ENCODE data around the gene INSM1.

Gene INSM1

DNA sequence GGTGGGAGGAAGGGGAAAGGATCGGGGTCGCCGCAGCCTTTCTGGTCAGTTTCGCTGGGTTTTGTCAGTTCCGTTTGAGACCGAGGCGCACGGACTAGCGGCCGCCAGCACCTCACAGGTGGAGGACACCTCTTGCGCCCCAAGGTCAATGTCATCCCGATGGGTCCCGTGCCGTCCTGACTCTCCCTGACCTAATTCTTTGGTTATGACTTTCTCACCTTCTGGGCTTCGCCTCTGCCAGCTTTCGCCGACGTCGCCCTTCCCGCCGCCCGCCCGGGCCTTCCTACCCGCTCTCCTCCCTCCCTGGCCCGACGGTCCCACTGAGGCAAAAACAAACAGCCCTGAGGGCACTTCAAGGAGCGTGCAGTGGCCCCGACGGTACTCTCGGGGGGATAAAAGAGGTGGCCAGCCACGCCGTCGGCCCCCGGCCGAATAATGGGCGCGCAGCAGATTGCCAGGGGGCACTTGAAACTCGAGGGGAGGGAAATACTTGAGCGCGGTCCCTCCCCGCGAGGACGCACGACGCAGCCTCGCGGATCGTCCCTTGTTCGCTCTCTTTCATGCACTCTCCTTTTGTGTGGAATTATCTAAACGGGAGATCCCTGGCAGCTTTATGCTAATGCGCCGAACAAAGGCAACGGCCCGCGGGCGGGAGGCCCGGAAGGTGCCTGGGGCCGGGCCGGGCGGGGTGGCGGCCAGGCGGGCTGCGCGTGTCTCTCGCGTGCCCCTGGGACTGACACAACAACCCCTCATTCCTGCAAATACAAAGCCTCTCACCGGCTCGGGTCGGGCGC lies 3.9 kb upstream of the INSM1 start:
- TF ChIP-seq POLR2A (IDR thresholded peaks at IDR 0.05; ENCODE audit: low read depth, low read length), result no peak
- no peak for TF ChIP-seq TAF1 (IDR thresholded peaks at IDR 0.05; ENCODE audit: borderline replicate concordance, low read depth, low read length)
- no peak for TF ChIP-seq POLR2AphosphoS5 (IDR thresholded peaks at IDR 0.05; ENCODE audit: low read depth, low read length)
- DNase-seq (ENCODE audit: insufficient read length), result no peak
- no peak for FAIRE-seq

DNA sequence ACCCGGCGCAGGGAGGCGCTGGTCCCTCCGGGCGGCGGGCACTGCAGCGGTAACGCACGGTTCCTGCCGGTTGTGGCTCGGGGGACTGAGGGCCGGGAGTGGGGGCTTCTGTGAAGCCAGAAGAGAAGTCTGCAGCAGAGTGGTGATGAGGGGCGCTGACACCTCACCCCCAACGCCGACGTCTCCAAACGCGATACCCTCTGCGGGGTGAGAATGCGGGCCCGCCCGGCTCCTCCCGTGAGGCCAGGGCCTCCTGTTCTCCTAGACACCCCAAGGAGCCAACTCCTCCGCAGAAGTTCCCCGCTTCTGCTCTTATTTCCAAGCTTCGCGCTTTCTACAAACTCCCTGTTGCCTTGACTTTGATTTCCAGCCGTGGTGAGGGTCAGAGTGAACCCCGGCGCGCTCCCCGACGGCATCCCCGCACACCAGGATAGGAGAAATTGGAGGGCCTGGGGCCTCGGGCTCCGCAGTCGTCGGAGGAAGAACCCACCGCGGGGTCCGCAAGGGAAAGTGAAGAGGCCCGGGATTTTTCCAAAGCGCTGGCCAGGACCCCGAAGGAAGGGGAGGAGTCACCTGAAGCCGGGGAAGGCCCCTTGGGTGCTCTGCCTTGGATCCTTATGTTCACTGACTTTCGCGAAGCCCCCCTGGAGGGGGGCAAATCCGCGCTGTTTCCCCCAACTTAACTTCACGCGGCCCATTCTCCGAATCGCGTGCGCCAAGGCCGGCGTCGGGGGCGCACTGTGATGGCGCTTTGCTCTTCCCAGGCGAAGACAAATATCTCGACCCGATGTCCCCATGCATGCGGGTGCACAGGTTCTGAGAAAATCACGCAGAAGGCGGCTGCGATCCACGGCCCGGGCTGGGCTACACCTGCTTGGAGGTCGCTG lies 3.1 kb upstream of the INSM1 start:
- DNase-seq (ENCODE audit: insufficient read length), result no peak
- FAIRE-seq, result no peak
- no peak for TF ChIP-seq POLR2AphosphoS5 (IDR thresholded peaks at IDR 0.05; ENCODE audit: low read depth, low read length)
- no peak for TF ChIP-seq TAF1 (IDR thresholded peaks at IDR 0.05; ENCODE audit: borderline replicate concordance, low read depth, low read length)
- TF ChIP-seq POLR2A (IDR thresholded peaks at IDR 0.05; ENCODE audit: low read depth, low read length), result no peak

DNA sequence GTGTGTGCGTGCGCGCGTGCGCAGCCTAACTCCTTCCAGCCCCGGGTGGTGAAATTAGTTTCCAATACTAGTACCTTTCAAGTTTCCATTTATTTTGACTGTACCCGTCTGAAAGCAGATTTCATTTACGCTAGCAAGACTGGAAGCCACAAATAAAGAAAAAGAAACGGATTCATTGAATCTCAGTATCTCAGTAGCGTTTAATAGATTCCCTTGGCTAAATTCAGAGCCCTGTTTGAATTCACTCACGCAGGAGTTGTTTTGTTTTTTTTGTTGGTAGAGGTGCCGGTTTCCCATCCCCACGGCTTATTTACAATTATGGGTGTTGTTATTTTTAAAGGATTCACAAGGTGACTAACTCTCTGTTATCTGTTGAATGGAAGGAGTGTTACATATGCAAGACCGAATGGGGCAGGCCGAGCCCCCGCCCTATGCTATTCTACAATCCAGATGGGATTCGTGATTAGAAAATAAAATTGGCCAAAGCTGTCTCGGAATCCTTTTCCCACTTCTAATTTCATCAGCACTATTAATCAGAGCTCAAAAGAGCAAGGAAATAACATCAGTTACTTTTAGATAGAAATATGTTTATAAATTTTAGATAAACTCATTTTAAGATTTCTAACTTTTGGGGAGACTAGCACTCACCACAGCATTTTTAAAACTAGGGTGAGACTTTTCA lies 2.3 kb upstream of the INSM1 start:
- no peak for TF ChIP-seq TAF1 (IDR thresholded peaks at IDR 0.05; ENCODE audit: borderline replicate concordance, low read depth, low read length)
- TF ChIP-seq POLR2A (IDR thresholded peaks at IDR 0.05; ENCODE audit: low read depth, low read length), result no peak
- no peak for TF ChIP-seq POLR2AphosphoS5 (IDR thresholded peaks at IDR 0.05; ENCODE audit: low read depth, low read length)
- FAIRE-seq (no peak), DNase-seq (ENCODE audit: insufficient read length) (no peak)

DNA sequence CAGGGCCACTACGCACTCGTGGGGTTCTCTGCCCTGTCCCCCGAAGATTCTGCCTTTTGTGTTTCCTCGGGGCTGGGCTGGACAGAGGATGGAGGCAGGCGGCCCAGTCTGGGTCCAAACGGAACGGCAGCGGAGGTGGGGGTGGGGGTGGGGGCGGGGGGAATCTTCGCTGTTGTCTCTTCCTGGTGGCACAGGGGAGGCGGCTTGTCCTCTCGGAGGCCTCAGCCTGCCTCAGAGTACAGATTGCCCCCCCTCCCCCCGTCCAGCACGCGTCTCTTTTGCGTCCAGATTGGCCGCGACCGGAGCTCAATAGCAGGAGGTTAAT lies 1.4 kb upstream of the INSM1 start:
- no peak for DNase-seq (ENCODE audit: insufficient read length)
- FAIRE-seq, result no peak
- TF ChIP-seq TAF1 (IDR thresholded peaks at IDR 0.05; ENCODE audit: borderline replicate concordance, low read depth, low read length), result no peak
- TF ChIP-seq POLR2AphosphoS5 (IDR thresholded peaks at IDR 0.05; ENCODE audit: low read depth, low read length), result no peak
- no peak for TF ChIP-seq POLR2A (IDR thresholded peaks at IDR 0.05; ENCODE audit: low read depth, low read length)

DNA sequence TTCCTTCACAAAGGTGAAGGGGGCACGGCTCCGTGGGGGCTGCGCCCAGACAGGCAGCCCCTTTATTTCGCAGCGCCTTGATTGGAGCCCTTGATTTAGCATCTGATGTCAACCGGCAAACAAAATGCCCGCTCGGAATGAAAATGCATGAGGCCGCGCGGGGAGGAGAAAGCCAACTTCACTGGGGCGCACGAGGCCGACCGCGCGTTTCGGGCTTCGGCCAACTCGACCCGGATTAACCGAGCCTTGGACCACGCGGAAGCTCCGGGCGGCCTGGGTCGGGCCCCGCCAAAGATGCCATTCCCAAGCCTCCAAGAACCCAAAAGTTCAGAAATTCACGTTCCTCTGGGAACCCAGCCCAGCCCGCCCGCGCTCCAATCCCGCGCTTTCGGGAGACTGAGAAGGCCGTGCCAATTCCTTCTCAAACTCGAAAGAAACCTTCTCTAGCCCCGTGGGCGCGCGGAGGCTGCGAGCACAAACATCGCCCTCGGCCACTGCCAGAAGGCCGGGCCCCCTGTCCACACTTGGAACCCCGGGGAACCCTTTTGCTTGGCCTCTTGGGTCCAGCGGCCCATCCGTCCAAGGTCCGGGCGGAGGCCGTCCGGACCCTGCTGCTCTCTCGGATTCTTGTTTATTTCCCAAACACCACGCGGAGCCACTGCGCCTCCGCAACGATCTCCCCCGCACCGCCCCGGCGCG lies 879 bp upstream of the INSM1 start:
- FAIRE-seq (no peak), DNase-seq (ENCODE audit: insufficient read length) (no peak)
- TF ChIP-seq POLR2AphosphoS5 (IDR thresholded peaks at IDR 0.05; ENCODE audit: low read depth, low read length), result no peak
- no peak for TF ChIP-seq TAF1 (IDR thresholded peaks at IDR 0.05; ENCODE audit: borderline replicate concordance, low read depth, low read length)
- no peak for TF ChIP-seq POLR2A (IDR thresholded peaks at IDR 0.05; ENCODE audit: low read depth, low read length)

DNA sequence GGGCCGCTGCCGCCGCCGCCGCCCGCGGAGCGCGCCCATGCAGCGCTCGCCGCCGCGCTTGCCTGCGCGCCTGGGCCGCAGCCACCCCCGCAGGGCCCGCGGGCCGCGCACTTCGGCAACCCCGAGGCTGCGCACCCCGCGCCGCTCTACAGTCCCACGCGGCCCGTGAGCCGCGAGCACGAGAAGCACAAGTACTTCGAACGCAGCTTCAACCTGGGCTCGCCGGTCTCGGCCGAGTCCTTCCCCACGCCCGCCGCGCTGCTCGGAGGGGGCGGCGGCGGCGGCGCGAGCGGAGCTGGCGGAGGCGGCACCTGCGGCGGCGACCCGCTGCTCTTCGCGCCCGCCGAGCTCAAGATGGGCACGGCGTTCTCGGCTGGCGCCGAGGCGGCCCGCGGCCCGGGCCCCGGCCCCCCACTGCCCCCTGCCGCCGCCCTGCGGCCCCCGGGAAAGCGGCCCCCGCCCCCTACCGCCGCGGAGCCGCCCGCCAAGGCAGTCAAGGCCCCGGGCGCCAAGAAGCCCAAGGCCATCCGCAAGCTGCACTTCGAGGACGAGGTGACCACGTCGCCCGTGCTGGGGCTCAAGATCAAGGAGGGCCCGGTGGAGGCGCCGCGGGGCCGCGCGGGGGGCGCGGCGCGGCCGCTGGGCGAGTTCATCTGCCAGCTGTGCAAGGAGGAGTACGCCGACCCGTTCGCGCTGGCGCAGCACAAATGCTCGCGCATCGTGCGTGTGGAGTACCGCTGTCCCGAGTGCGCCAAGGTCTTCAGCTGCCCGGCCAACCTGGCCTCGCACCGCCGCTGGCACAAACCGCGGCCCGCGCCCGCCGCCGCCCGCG lies 730 bp downstream of the INSM1 start:
- TF ChIP-seq POLR2A (IDR thresholded peaks at IDR 0.05; ENCODE audit: low read depth, low read length) (no peak), POLR2AphosphoS5 (IDR thresholded peaks at IDR 0.05; ENCODE audit: low read depth, low read length) (no peak), TAF1 (IDR thresholded peaks at IDR 0.05; ENCODE audit: borderline replicate concordance, low read depth, low read length) (no peak)
- DNase-seq (ENCODE audit: insufficient read length) (no peak), FAIRE-seq (no peak)

DNA sequence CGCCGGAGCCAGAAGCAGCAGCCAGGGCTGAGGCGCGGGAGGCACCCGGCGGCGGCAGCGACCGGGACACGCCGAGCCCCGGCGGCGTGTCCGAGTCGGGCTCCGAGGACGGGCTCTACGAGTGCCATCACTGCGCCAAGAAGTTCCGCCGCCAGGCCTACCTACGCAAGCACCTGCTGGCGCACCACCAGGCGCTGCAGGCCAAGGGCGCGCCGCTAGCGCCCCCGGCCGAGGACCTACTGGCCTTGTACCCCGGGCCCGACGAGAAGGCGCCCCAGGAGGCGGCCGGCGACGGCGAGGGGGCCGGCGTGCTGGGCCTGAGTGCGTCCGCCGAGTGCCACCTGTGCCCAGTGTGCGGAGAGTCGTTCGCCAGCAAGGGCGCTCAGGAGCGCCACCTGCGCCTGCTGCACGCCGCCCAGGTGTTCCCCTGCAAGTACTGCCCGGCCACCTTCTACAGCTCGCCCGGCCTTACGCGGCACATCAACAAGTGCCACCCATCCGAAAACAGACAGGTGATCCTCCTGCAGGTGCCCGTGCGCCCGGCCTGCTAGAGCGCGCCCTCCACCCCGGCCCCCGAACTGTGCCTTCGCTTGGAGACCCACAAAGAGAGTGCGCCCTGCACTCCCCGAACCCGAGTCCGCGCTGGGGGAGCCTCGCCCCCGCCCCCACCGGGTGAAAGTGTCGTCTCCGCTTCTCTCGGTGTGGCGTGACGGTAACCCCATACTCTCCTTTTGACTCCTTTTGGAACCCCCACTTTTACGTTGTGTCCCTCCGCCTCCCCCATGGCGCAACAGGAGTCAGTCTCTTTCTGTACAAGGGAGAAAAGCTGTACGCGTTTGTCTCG lies 1.6 kb downstream of the INSM1 start:
- DNase-seq (ENCODE audit: insufficient read length), result no peak
- TF ChIP-seq TAF1 (IDR thresholded peaks at IDR 0.05; ENCODE audit: borderline replicate concordance, low read depth, low read length) (no peak), POLR2A (IDR thresholded peaks at IDR 0.05; ENCODE audit: low read depth, low read length) (no peak)
- FAIRE-seq, result no peak

DNA sequence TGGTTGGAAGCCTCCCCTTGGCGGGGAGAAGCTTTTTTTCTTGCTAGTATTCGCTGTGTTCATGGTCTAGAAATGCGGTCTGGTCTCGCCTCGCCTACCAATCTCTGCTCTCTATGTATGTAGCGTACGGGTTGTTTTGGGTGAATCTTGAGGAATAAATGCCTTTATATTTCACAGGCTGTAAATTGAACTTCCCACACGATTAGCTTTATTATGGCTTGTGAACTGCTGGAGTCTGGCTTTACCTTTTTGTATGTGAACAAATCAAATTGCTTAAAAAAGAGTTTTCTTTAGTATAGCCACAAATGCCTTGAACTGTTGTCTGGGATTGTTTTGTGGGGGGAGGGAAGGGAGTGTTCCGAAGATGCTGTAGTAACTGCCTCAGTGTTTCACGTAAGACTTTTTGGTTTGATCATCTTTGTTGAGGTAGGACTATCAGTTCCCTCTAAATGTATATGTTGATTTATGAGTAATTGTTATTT lies 2.2 kb downstream of the INSM1 start:
- TF ChIP-seq TAF1 (IDR thresholded peaks at IDR 0.05; ENCODE audit: borderline replicate concordance, low read depth, low read length), result no peak
- DNase-seq (ENCODE audit: insufficient read length), result no peak
- no peak for FAIRE-seq

DNA sequence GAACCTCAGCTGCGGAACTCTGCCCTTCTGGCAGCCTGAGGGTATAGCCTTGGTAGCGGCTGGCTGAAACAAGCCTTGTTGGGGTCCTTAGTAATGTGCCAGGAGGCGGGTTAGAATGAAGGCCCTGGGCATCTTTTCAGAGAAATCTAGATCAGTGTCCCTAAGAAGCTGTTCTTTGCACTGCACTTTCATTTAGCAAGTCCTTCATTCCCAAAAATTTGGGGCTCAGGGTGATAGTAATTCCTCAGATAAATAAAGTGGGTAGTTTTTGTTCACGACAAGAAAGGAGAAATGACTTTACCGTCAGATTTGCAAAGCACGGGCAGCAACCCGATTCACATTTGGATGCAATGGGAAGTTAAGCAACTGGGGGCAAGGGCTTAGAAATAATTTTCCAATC lies 3.2 kb downstream of the INSM1 start:
- no peak for TF ChIP-seq TAF1 (IDR thresholded peaks at IDR 0.05; ENCODE audit: borderline replicate concordance, low read depth, low read length)
- TF ChIP-seq POLR2AphosphoS5 (IDR thresholded peaks at IDR 0.05; ENCODE audit: low read depth, low read length), result no peak
- TF ChIP-seq POLR2A (IDR thresholded peaks at IDR 0.05; ENCODE audit: low read depth, low read length), result no peak
- FAIRE-seq (no peak), DNase-seq (ENCODE audit: insufficient read length) (no peak)

DNA sequence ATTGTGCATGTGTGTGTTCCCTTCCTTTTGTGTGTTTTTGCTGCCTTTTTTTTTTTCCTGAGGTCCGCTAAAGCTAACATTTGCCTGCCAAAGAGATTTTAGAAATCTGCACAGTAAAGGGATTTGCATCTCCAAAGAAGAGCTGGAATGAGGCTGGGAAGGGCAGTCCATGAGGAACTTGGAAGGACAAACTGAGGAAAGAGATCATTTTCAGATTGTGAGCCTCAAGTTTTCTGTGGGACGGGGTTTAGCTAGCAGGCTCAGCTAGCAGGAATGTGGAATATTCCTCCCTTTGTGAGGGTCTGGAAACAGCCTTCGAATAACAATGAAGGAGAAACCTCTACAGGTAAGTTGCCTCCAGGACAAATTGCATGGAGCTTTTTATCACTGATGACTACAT lies 3.8 kb downstream of the INSM1 start:
- FAIRE-seq, result no peak
- no peak for DNase-seq (ENCODE audit: insufficient read length)
- no peak for TF ChIP-seq TAF1 (IDR thresholded peaks at IDR 0.05; ENCODE audit: borderline replicate concordance, low read depth, low read length)
- TF ChIP-seq POLR2A (IDR thresholded peaks at IDR 0.05; ENCODE audit: low read depth, low read length), result no peak
- TF ChIP-seq POLR2AphosphoS5 (IDR thresholded peaks at IDR 0.05; ENCODE audit: low read depth, low read length), result no peak

Data from GM12892 (cell line).